Nephron (organoid): Measurements from ENCODE around the gene DUSP7.

Source experiments
- H3K27ac Mint-ChIP-seq, 3 experiments: 2 replicates each; pipeline ENCODE4 v1.8.0; 2020; ENCODE audit warnings: mixed read lengths in 3 of 3, mild to moderate bottlenecking in 2 of 3, moderate library complexity in 1 of 3
- H3K27me3 Mint-ChIP-seq: 2 replicates; pipeline ENCODE4 v1.8.0; 2021; ENCODE audit warnings: low read depth, mild to moderate bottlenecking, moderate library complexity, mixed read lengths
- H3K36me3 Mint-ChIP-seq: 2 replicates; pipeline ENCODE4 v1.8.0; 2020; ENCODE audit warnings: low read depth, mixed read lengths
- H3K4me1 Mint-ChIP-seq: 2 replicates; pipeline ENCODE4 v1.8.0; 2020; ENCODE audit warnings: mixed read lengths
- H3K4me3 Mint-ChIP-seq, 3 experiments: 2 replicates each; pipeline ENCODE4 v1.8.0; 2020; ENCODE audit warnings: mild to moderate bottlenecking in 3 of 3, mixed read lengths in 3 of 3, moderate library complexity in 2 of 3
- H3K9me3 Mint-ChIP-seq: 2 replicates; pipeline ENCODE4 v1.8.0; 2020; ENCODE audit warnings: mixed read lengths
- TF ChIP-seq, protein P1 (sequence below), 3 experiments: fragments of 200-600 bp; sonication (generic); IDR thresholded peaks; one replicate each; pipeline ENCODE4 v1.5.0; 2021; ENCODE audit warnings: antibody characterized with exemption in 3 of 3; ENCODE audit not compliant: unreplicated experiment in 3 of 3

Gene DUSP7

GRCh38 chr3:52087731-52088130, 31.4 kb upstream of the DUSP7 start:
- no peaks in the 10 kb centered on the region for H3K9me3 Mint-ChIP-seq
- no peak overlapping the region for H3K4me3 Mint-ChIP-seq
- H3K27ac Mint-ChIP-seq = peak overlapping the region; percentile 96 to 99 (median 96)
- H3K36me3 Mint-ChIP-seq = no peaks in the 10 kb centered on the region
- peaks cover 75% of the 10 kb centered on the region for H3K4me1 Mint-ChIP-seq
- TF ChIP-seq, protein P1, sequence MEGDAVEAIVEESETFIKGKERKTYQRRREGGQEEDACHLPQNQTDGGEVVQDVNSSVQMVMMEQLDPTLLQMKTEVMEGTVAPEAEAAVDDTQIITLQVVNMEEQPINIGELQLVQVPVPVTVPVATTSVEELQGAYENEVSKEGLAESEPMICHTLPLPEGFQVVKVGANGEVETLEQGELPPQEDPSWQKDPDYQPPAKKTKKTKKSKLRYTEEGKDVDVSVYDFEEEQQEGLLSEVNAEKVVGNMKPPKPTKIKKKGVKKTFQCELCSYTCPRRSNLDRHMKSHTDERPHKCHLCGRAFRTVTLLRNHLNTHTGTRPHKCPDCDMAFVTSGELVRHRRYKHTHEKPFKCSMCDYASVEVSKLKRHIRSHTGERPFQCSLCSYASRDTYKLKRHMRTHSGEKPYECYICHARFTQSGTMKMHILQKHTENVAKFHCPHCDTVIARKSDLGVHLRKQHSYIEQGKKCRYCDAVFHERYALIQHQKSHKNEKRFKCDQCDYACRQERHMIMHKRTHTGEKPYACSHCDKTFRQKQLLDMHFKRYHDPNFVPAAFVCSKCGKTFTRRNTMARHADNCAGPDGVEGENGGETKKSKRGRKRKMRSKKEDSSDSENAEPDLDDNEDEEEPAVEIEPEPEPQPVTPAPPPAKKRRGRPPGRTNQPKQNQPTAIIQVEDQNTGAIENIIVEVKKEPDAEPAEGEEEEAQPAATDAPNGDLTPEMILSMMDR (IDR thresholded peaks at IDR 0.05; ENCODE audit: unreplicated experiment in 3 of 3) = no peak
- peaks cover 13% of the 10 kb centered on the region for H3K27me3 Mint-ChIP-seq

- H3K36me3 Mint-ChIP-seq = no peaks in the 10 kb centered on the region
Observed at GRCh38 chr3:52086976-52087663, 30.7 kb upstream of the DUSP7 start.

GRCh38 chr3:52086461-52086860, 30.1 kb upstream of the DUSP7 start:
- H3K4me3 Mint-ChIP-seq = no peak overlapping the region

More at GRCh38 chr3:52086976-52087663, 30.7 kb upstream of the DUSP7 start:
- Mint-ChIP-seq H3K27ac (peak overlapping the region; percentile 96 to 99 (median 96)), H3K27me3 (peaks cover 13% of the 10 kb centered on the region), H3K9me3 (no peaks in the 10 kb centered on the region), H3K4me3 (peak overlapping the region in 2 of 3 experiments; percentile 11 to 36), H3K4me1 (peaks cover 72% of the 10 kb centered on the region)
- TF ChIP-seq, protein P1 (IDR thresholded peaks at IDR 0.05; ENCODE audit: unreplicated experiment in 3 of 3) = no peak

GRCh38 chr3:52085681-52086282, 29.4 kb upstream of the DUSP7 start:
- H3K27me3 Mint-ChIP-seq = peaks cover 8% of the 10 kb centered on the region
- H3K4me3 Mint-ChIP-seq = no peak overlapping the region
- no peaks in the 10 kb centered on the region for H3K36me3 Mint-ChIP-seq
- peaks cover 63% of the 10 kb centered on the region for H3K4me1 Mint-ChIP-seq
- TF ChIP-seq, protein P1 (IDR thresholded peaks at IDR 0.05; ENCODE audit: unreplicated experiment in 3 of 3) = no peak
- peak overlapping the region; percentile 96 to 99 (median 96) for H3K27ac Mint-ChIP-seq
- no peaks in the 10 kb centered on the region for H3K9me3 Mint-ChIP-seq

More at GRCh38 chr3:52086461-52086860, 30.1 kb upstream of the DUSP7 start:
- Mint-ChIP-seq H3K36me3 (no peaks in the 10 kb centered on the region), H3K9me3 (no peaks in the 10 kb centered on the region), H3K4me1 (peaks cover 66% of the 10 kb centered on the region), H3K27me3 (peaks cover 9% of the 10 kb centered on the region), H3K27ac (peak overlapping the region; percentile 96 to 99 (median 96))
- TF ChIP-seq, protein P1 (IDR thresholded peaks at IDR 0.05; ENCODE audit: unreplicated experiment in 3 of 3) = no peak

GRCh38 chr3:52084954-52085680, 28.7 kb upstream of the DUSP7 start:
- Mint-ChIP-seq H3K4me1 (peaks cover 63% of the 10 kb centered on the region), H3K27ac (peak overlapping the region in 2 of 3 experiments; percentile 96 to 99), H3K36me3 (no peaks in the 10 kb centered on the region), H3K27me3 (peaks cover 8% of the 10 kb centered on the region), H3K4me3 (no peak overlapping the region), H3K9me3 (no peaks in the 10 kb centered on the region)
- TF ChIP-seq, protein P1 (IDR thresholded peaks at IDR 0.05; ENCODE audit: unreplicated experiment in 3 of 3) = no peak
